Osteocyte (in vitro differentiated cells): Measurements from ENCODE around the gene NTSR2. TPM values are rescaled to one million over a fixed set of nuclear protein-coding genes. Genes with fewer than 3 reads are reported as not detected.

Experiments
- DNase-seq: peaks from one replicate; pipeline ENCODE4 v3.0.0; 2021; ENCODE audit warnings: mixed read lengths; ENCODE audit not compliant: unreplicated experiment; ENCODE audit errors: extremely low spot score
- H3K27ac Mint-ChIP-seq: one replicate; pipeline ENCODE4 v1.8.0; 2021; ENCODE audit warnings: mild to moderate bottlenecking, mixed read lengths; ENCODE audit not compliant: unreplicated experiment
- H3K27me3 Mint-ChIP-seq: one replicate; pipeline ENCODE4 v1.8.0; 2021; ENCODE audit warnings: mixed read lengths; ENCODE audit not compliant: unreplicated experiment
- H3K36me3 Mint-ChIP-seq: one replicate; pipeline ENCODE4 v1.8.0; 2021; ENCODE audit warnings: mixed read lengths; ENCODE audit not compliant: unreplicated experiment
- H3K4me1 Mint-ChIP-seq: one replicate; pipeline ENCODE4 v1.8.0; 2021; ENCODE audit warnings: mixed read lengths; ENCODE audit not compliant: unreplicated experiment
- H3K4me3 Mint-ChIP-seq: one replicate; pipeline ENCODE4 v1.8.0; 2021; ENCODE audit warnings: mild to moderate bottlenecking, moderate library complexity, mixed read lengths; ENCODE audit not compliant: unreplicated experiment
- H3K9me3 Mint-ChIP-seq: one replicate; pipeline ENCODE4 v1.8.0; 2021; ENCODE audit warnings: mixed read lengths; ENCODE audit not compliant: unreplicated experiment
- total RNA-seq: library from RNA; stranded (reverse); gene quantifications from 2 replicates; pipeline ENCODE4 v1.2.1, GENCODE V29; 2021
- TF ChIP-seq, protein P1 (sequence below): fragments of 200-600 bp; sonication (generic); IDR thresholded peaks from 2 replicates; pipeline ENCODE4 v1.5.0; 2021; ENCODE audit warnings: antibody characterized with exemption, mild to moderate bottlenecking, moderate library complexity

NTSR2 gene
- total RNA-seq, 1 donor from 2014 or later, result not detected

DNA sequence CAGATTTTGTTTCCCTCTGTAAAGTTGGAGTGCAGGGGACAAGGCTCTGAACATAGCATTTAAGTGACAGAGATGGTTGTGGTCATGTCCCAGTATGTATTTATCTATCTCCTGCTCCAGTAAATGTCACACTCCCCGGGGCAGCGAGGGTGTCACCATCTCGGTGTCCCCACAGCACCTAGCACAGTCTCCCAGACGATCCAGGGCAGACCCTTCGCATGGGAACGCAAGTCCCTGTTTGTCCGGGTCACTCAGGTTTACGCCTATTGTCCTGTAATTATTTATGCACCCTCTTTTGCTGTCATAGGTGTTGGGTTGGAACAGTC is 12.6 kb upstream of the NTSR2 start:
- DNase-seq, result no peak
- TF ChIP-seq, protein P1, sequence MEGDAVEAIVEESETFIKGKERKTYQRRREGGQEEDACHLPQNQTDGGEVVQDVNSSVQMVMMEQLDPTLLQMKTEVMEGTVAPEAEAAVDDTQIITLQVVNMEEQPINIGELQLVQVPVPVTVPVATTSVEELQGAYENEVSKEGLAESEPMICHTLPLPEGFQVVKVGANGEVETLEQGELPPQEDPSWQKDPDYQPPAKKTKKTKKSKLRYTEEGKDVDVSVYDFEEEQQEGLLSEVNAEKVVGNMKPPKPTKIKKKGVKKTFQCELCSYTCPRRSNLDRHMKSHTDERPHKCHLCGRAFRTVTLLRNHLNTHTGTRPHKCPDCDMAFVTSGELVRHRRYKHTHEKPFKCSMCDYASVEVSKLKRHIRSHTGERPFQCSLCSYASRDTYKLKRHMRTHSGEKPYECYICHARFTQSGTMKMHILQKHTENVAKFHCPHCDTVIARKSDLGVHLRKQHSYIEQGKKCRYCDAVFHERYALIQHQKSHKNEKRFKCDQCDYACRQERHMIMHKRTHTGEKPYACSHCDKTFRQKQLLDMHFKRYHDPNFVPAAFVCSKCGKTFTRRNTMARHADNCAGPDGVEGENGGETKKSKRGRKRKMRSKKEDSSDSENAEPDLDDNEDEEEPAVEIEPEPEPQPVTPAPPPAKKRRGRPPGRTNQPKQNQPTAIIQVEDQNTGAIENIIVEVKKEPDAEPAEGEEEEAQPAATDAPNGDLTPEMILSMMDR, result no peak
- H3K27ac Mint-ChIP-seq, result no peak overlapping the region
- H3K9me3 Mint-ChIP-seq, result no peaks in the 10 kb centered on the region
- peaks cover 40% of the 10 kb centered on the region for H3K27me3 Mint-ChIP-seq
- H3K4me1 Mint-ChIP-seq, result peaks cover 21% of the 10 kb centered on the region
- H3K4me3 Mint-ChIP-seq, result no peak overlapping the region
- peaks cover 3% of the 10 kb centered on the region for H3K36me3 Mint-ChIP-seq

DNA sequence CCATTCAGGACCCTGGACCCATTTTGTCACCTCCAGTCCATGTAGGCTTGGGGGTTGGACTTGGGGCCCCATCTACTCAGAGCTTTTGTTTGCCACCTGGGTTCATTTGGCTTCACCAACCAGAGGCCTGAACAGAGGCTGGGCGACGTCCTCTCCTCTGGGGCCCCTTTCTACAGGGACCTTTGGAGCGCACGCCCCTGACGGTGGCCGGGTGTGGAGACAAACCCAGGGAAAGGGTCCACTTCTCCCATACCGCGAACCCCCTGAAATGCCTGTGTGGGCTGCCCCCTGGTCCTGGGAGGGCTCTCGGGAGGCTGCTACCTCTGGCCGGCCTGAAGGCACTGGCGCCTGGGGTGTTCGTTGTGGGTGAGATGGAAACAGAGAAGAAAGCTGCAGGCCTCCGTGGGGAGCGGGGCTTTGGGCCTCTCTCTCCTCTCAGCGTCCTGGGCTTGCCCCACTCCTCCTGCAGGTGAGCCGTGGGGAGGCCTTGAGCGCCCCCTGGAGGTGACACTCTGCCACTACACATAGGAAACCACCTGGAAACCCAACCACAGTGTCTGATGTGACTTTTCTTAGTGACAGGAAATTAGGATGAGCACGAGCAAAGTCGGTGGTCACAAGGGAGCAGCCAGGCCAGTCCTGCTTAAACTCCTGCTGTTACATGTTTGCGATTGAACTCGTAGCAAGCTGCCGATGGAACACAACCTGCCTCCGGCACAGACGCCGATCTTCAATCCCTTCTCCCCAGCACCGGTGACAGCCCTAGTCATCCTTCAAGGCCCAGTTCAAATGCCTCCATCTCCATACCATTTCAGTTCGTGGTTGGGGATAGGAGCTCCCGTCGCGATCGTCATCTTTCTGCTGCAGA is 12.0 kb upstream of the NTSR2 start:
- H3K36me3 Mint-ChIP-seq, result peaks cover 3% of the 10 kb centered on the region
- no peak overlapping the region for H3K4me3 Mint-ChIP-seq
- DNase-seq, result no peak
- TF ChIP-seq, protein P1, result peak; percentile 77
- no peak overlapping the region for H3K27ac Mint-ChIP-seq
- H3K27me3 Mint-ChIP-seq, result peaks cover 41% of the 10 kb centered on the region
- no peaks in the 10 kb centered on the region for H3K9me3 Mint-ChIP-seq
- H3K4me1 Mint-ChIP-seq, result peaks cover 21% of the 10 kb centered on the region

- Mint-ChIP-seq H3K36me3 (peaks cover 3% of the 10 kb centered on the region), H3K9me3 (no peaks in the 10 kb centered on the region), H3K4me1 (peaks cover 21% of the 10 kb centered on the region), H3K27me3 (peaks cover 46% of the 10 kb centered on the region), H3K4me3 (no peak overlapping the region), H3K27ac (no peak overlapping the region)
- no peak for DNase-seq
- TF ChIP-seq, protein P1, result no peak
These were observed 11.1 kb upstream of the NTSR2 start for GRCh38 chr2:11680901-11681721.

GRCh38 chr2:11680182-11680900 is 10.3 kb upstream of the NTSR2 start:
- DNase-seq, result no peak
- H3K4me1 Mint-ChIP-seq, result peaks cover 21% of the 10 kb centered on the region

More at GRCh38 chr2:11680182-11680900, 10.3 kb upstream of the NTSR2 start:
- H3K9me3 Mint-ChIP-seq, result no peaks in the 10 kb centered on the region
- TF ChIP-seq, protein P1, result no peak
- no peak overlapping the region for H3K4me3 Mint-ChIP-seq
- peaks cover 46% of the 10 kb centered on the region for H3K27me3 Mint-ChIP-seq
- peaks cover 3% of the 10 kb centered on the region for H3K36me3 Mint-ChIP-seq
- H3K27ac Mint-ChIP-seq, result no peak overlapping the region
